SK-N-SH (cell line): ENCODE measurements around the gene UPF2. TPM values are rescaled to one million over a fixed set of nuclear protein-coding genes. Genes with fewer than 3 reads are reported as not detected.
A peak's percentile ranks its signal among the peaks of the same experiment; 100 is the strongest.

Source experiments
- CTCF ChIA-PET: fragments of 300-600, 350-600 bp; formaldehyde crosslinking; extraction: SDS; loops from one replicate; lab custom pipeline; 2021; lab: Yijun Ruan, JAX
- POLR2A ChIA-PET: fragments of 350-600 bp; sonication (Branson Sonifier 250); formaldehyde crosslinking; extraction: SDS; loops from one replicate; lab custom pipeline; 2020; ENCODE audit warnings: antibody characterized with exemption, inconsistent platforms; lab: Yijun Ruan, JAX
- DNase-seq: peaks from one replicate; pipeline ENCODE4 v3.0.0; 2012
- H2AFZ ChIP-seq: fragments of 200-600 bp; sonication (generic); 2 replicates; pipeline ENCODE4 v1.8.1; 2016; ENCODE audit warnings: antibody characterized with exemption, mild to moderate bottlenecking, low read depth
- H3F3A ChIP-seq: fragments of 200-600 bp; sonication (generic); replicated peaks from 2 replicates; pipeline ENCODE3; 2016; ENCODE audit warnings: antibody characterized with exemption, mild to moderate bottlenecking; ENCODE audit not compliant: insufficient read depth
- H3K27ac ChIP-seq, 2 experiments: fragments of 200-500 bp in 1 of 2; fragments of 200-600 bp in 1 of 2; sonication (Bioruptor generic) in 1 of 2; sonication (generic), shearing (Covaris generic) in 1 of 2; 2 replicates each; pipeline versions ENCODE4 v1.5.1 to v1.6.1; 2014 to 2016; ENCODE audit warnings: low read depth in 2 of 2, inconsistent platforms in 1 of 2, low read length in 1 of 2, mild to moderate bottlenecking in 1 of 2, mixed read lengths in 1 of 2
- H3K27me3 ChIP-seq: fragments of 200-600 bp; sonication (generic), shearing (Covaris generic); 2 replicates; pipeline ENCODE4 v1.6.1; 2016; ENCODE audit warnings: mixed run types; ENCODE audit not compliant: insufficient read depth
- H3K36me3 ChIP-seq, 2 experiments: fragments of 200-500 bp in 1 of 2; fragments of 200-600 bp in 1 of 2; sonication (Bioruptor generic) in 1 of 2; sonication (generic) in 1 of 2; replicated peaks in 1 of 2; 2 replicates each; pipeline versions ENCODE3 to v1.5.1; 2014 to 2016; ENCODE audit warnings: low read length in 1 of 2, mild to moderate bottlenecking in 1 of 2; ENCODE audit not compliant: insufficient read depth in 2 of 2, control insufficient read depth in 1 of 2
- H3K4me1 ChIP-seq, 2 experiments: fragments of 200-500 bp in 1 of 2; fragments of 200-600 bp in 1 of 2; sonication (Bioruptor generic) in 1 of 2; sonication (generic), shearing (Covaris generic) in 1 of 2; 2 replicates each; pipeline versions ENCODE4 v1.5.1 to v1.6.1; 2014 to 2016; ENCODE audit warnings: low read depth in 1 of 2, low read length in 1 of 2, mixed run types in 1 of 2; ENCODE audit not compliant: insufficient read depth in 2 of 2, control insufficient read depth in 1 of 2
- H3K4me2 ChIP-seq: fragments of 200-600 bp; sonication (generic), shearing (Covaris generic); 2 replicates; pipeline ENCODE4 v1.6.1; 2017; ENCODE audit warnings: mixed run types
- H3K4me3 ChIP-seq, 2 experiments: fragments of 200-500 bp in 1 of 2; fragments of 200-600 bp in 1 of 2; sonication (Bioruptor generic) in 1 of 2; sonication (generic), shearing (Covaris generic) in 1 of 2; 2 replicates each; pipeline versions ENCODE4 v1.5.1 to v1.8.1; 2014 to 2016; ENCODE audit warnings: low read depth in 2 of 2, inconsistent platforms in 1 of 2, low read length in 1 of 2, mild to moderate bottlenecking in 1 of 2, mixed read lengths in 1 of 2, moderate library complexity in 1 of 2
- H3K79me2 ChIP-seq: fragments of 200-600 bp; sonication (generic); 2 replicates; pipeline ENCODE4 v1.8.1; 2017; ENCODE audit warnings: mild to moderate bottlenecking; ENCODE audit not compliant: insufficient read depth
- H3K9ac ChIP-seq: fragments of 200-600 bp; sonication (generic); 2 replicates; pipeline ENCODE4 v1.6.1; 2017; ENCODE audit warnings: mixed run types
- H3K9me2 ChIP-seq: fragments of 200-600 bp; sonication (generic); 2 replicates; pipeline ENCODE4 v1.6.1; 2017; ENCODE audit warnings: mixed run types
- H3K9me3 ChIP-seq: fragments of 200-600 bp; sonication (generic); 2 replicates; pipeline ENCODE4 v1.6.1; 2017; ENCODE audit warnings: mixed run types, mild to moderate bottlenecking, moderate library complexity
- H4K20me1 ChIP-seq: fragments of 200-600 bp; sonication (generic); 2 replicates; pipeline ENCODE4 v1.6.1; 2017; ENCODE audit warnings: mild to moderate bottlenecking, mixed run types; ENCODE audit not compliant: insufficient read depth
- CHD2 ChIP-seq: fragments of 150-350 bp; IDR thresholded peaks from 2 replicates; pipeline ENCODE4 v1.6.1; 2018; ENCODE audit warnings: low read length; ENCODE audit not compliant: partially characterized antibody
- CTCF ChIP-seq: fragments of 200-600 bp; sonication (generic); IDR thresholded peaks from 2 replicates; pipeline ENCODE4 v1.6.1; 2017; ENCODE audit warnings: antibody characterized with exemption, mild to moderate bottlenecking, moderate library complexity
- EP300 ChIP-seq, 2 experiments: IDR thresholded peaks; 2 replicates each; pipeline versions ENCODE4 v1.4.0 to v1.6.1; 2012; ENCODE audit warnings: borderline replicate concordance in 1 of 2, low read depth in 1 of 2, low read length in 1 of 2
- EZH2phosphoT487 ChIP-seq: fragments of 200-600 bp; sonication (generic); IDR thresholded peaks from 2 replicates; pipeline ENCODE4 v1.6.1; 2017; ENCODE audit warnings: low read depth, mixed run types, mild to moderate bottlenecking, antibody characterized with exemption, moderate library complexity, borderline replicate concordance
- FOSL2 ChIP-seq: IDR thresholded peaks from 2 replicates; pipeline ENCODE4 v1.4.0; 2012; ENCODE audit warnings: low read depth, mild to moderate bottlenecking, moderate library complexity, borderline replicate concordance
- FOXJ3 ChIP-seq: sonication (generic); formaldehyde crosslinking; IDR thresholded peaks from 2 replicates; pipeline ENCODE4 v1.5.1; 2020; ENCODE audit warnings: mild to moderate bottlenecking, missing genetic modification reagents
- GABPA ChIP-seq: IDR thresholded peaks from 2 replicates; pipeline ENCODE4 v1.4.0; 2012; ENCODE audit warnings: low read depth, mild to moderate bottlenecking
- GATA2 ChIP-seq: sonication (generic); formaldehyde crosslinking; IDR thresholded peaks from 2 replicates; pipeline ENCODE4 v1.5.0; 2020; ENCODE audit warnings: mild to moderate bottlenecking, missing genetic modification reagents
- JUND ChIP-seq: IDR thresholded peaks from 2 replicates; pipeline ENCODE4 v1.4.0; 2012
- MAX ChIP-seq: IDR thresholded peaks from 2 replicates; pipeline ENCODE4 v1.4.0; 2012; ENCODE audit warnings: low read depth
- MXI1 ChIP-seq: IDR thresholded peaks from 2 replicates; pipeline ENCODE4 v1.6.1; 2012; ENCODE audit warnings: mild to moderate bottlenecking, low read depth, low read length, improper control_type of control experiment
- NFIC ChIP-seq: IDR thresholded peaks from 2 replicates; pipeline ENCODE4 v1.4.0; 2012; ENCODE audit warnings: borderline replicate concordance
- NRF1 ChIP-seq: IDR thresholded peaks from 2 replicates; pipeline ENCODE4 v1.6.1; 2012; ENCODE audit warnings: low read depth, mild to moderate bottlenecking, low read length
- PBX3 ChIP-seq: IDR thresholded peaks from 2 replicates; pipeline ENCODE4; 2012
- TCF12 ChIP-seq: IDR thresholded peaks from 2 replicates; pipeline ENCODE4 v1.4.0; 2012
- TEAD4 ChIP-seq: IDR thresholded peaks from 2 replicates; pipeline ENCODE4 v1.4.0; 2012; ENCODE audit warnings: mild to moderate bottlenecking, borderline replicate concordance; ENCODE audit not compliant: insufficient read depth
- YY1 ChIP-seq: IDR thresholded peaks from 2 replicates; pipeline ENCODE4 v1.4.0; 2012; ENCODE audit warnings: low read depth, mild to moderate bottlenecking
- WGBS: methylation state at CpG from one replicate; pipeline ENCODE4 v1.1.6; 2017; ENCODE audit warnings: low lambda C conversion rate; 5-methylcytosine and 5-hydroxymethylcytosine counted together
- polyA plus RNA-seq, 3 experiments: library from polyadenylated mRNA; depleted of rRNA; stranded (reverse); fragments of >200 nt; gene quantifications; 2 replicates each; pipeline ENCODE4 v1.2.3, GENCODE V29; 2012

UPF2 gene
- polyA plus RNA-seq, 1 of the 3 experiments (the other 2 are of a cell fraction) = 4.7 TPM

- TF ChIP-seq PBX3 (no peak), NRF1 (no peak), FOSL2 (no peak)
- TF ChIP-seq, all 33 proteins: peak for 0
These were observed 48.8 kb upstream of the UPF2 start (continued) for GRCh38 chr10:12091421-12091820.

- H3K4me2 ChIP-seq = no peak overlapping the region
- no peak overlapping the region for H3K9ac ChIP-seq
- H3K27me3 ChIP-seq = no peaks in the 10 kb centered on the region
- H3F3A ChIP-seq = no peaks in the 10 kb centered on the region
- DNase-seq = no peak
- 96% methylated on average over 13 of the region's 14 CpGs for WGBS
- no peaks in the 10 kb centered on the region for H3K9me3 ChIP-seq
- no peak overlapping the region for H3K27ac ChIP-seq
- H3K79me2 ChIP-seq = no peaks in the 10 kb centered on the region
- ChIA-PET POLR2A (no interaction called here), CTCF (no interaction called here)
- peaks cover 26 to 30% of the 10 kb centered on the region in 2 experiments for H3K36me3 ChIP-seq
- H4K20me1 ChIP-seq = no peaks in the 10 kb centered on the region
- H3K9me2 ChIP-seq = no peaks in the 10 kb centered on the region
- no peak overlapping the region for H3K4me3 ChIP-seq
- H3K4me1 ChIP-seq = no peaks in the 10 kb centered on the region
- TF ChIP-seq PBX3 (no peak), NRF1 (no peak), FOXJ3 (CRISPR knock-in tag) (no peak), EP300 (IDR thresholded peaks at IDR 0.05; ENCODE audit: borderline replicate concordance in 1 of 2, low read depth in 1 of 2, low read length in 1 of 2) (no peak), CTCF (no peak), FOSL2 (no peak), CHD2 (no peak)
- TF ChIP-seq, all 33 proteins: peak for 0
- H2AFZ ChIP-seq = no peak overlapping the region
These were observed 46.3 kb upstream of the UPF2 start for GRCh38 chr10:12088919-12089318.

GRCh38 chr10:12081879-12082557, 39.4 kb upstream of the UPF2 start:
- DNase-seq = no peak
- H3K27ac ChIP-seq = peak overlapping the region in 1 of 2 experiments; percentile 59; a peak in 2 of 4 replicates
- no peak for TF ChIP-seq YY1
- no peak for TF ChIP-seq FOXJ3 (CRISPR knock-in tag)
- TF ChIP-seq CTCF = no peak
- TF ChIP-seq GATA2 (CRISPR knock-in tag) = no peak
- no peak; the same call in 1 of the 2 replicates for TF ChIP-seq TCF12
- no peak for TF ChIP-seq NFIC
- peak; percentile 27; the same call in 1 of the 2 replicates for TF ChIP-seq JUND
- no peak for TF ChIP-seq EZH2phosphoT487
- no peak for TF ChIP-seq MAX
- no peak for TF ChIP-seq CHD2
- TF ChIP-seq GABPA = no peak
- no peak for TF ChIP-seq TEAD4
- TF ChIP-seq MXI1 = no peak
- peak; percentile 55 for TF ChIP-seq FOSL2

More at GRCh38 chr10:12081879-12082557, 39.4 kb upstream of the UPF2 start:
- H3K4me3 ChIP-seq = no peak overlapping the region
- no peaks in the 10 kb centered on the region for H3K27me3 ChIP-seq
- H3K9me2 ChIP-seq = no peaks in the 10 kb centered on the region
- peaks cover 13% of the 10 kb centered on the region; the same call in 1 of the 2 replicates for H3K79me2 ChIP-seq
- H3F3A ChIP-seq = peaks cover 6% of the 10 kb centered on the region
- no peak overlapping the region for H2AFZ ChIP-seq
- ChIA-PET CTCF (interaction anchor here (1.1 kb wide), 1 partner anchor 96 kb away, joined by 3 read pairs; no protein-coding TSS in a partner anchor), POLR2A (no interaction called here)
- no peaks in the 10 kb centered on the region for H4K20me1 ChIP-seq
- no peaks in the 10 kb centered on the region for H3K4me1 ChIP-seq
- H3K4me2 ChIP-seq = no peak overlapping the region
- WGBS = 55% methylated on average over 6 of the region's 6 CpGs
- H3K36me3 ChIP-seq = peaks cover 3 to 20% of the 10 kb centered on the region in 2 experiments
- no peak overlapping the region for H3K9ac ChIP-seq
- H3K9me3 ChIP-seq = no peaks in the 10 kb centered on the region
